ENCODE data around the gene LARGE1.

- TF ChIP-seq POLR2AphosphoS5 (IDR thresholded peaks at IDR 0.05) (no peak), POLR2A (IDR thresholded peaks at IDR 0.05) (no peak), CTCF (IDR thresholded peaks at IDR 0.05 in 8 of 11, conservative IDR thresholded peaks at IDR 0.05 in 3 of 11) (no peak)
Measured at GRCh38 chr22:33746501-33746928, 173.8 kb downstream of the LARGE1 start.
